Panc1 (cell line): Measurements from ENCODE around the gene TENT4B. TPM values are rescaled to one million over a fixed set of nuclear protein-coding genes. Genes with fewer than 3 reads are reported as not detected.

Experiments
- ATAC-seq: fragments of 200-7000 bp; cut with Tn5 transposase; 2 replicates; pipeline ENCODE4 v1.9.1; 2020; ENCODE audit warnings: mild to moderate bottlenecking, moderate library complexity
- BruUV-seq: library from RNA; stranded (reverse); fragments of 400-500 nt; replicated peaks from 2 replicates; lab custom pipeline; 2021; lab: Mats Ljungman, UMichigan
- CTCF ChIA-PET: fragments of 300-600 bp; sonication (Branson Sonifier 250); formaldehyde crosslinking; loops from one replicate; lab custom pipeline; 2022; ENCODE audit warnings: antibody characterized with exemption; lab: Charles Lee
- POLR2A ChIA-PET: fragments of 300-600 bp; sonication (Branson Sonifier 250); formaldehyde crosslinking; loops from one replicate; lab custom pipeline; 2022; ENCODE audit warnings: antibody characterized with exemption; lab: Charles Lee
- DNase-seq: peaks from one replicate; pipeline ENCODE4 v3.0.0-alpha.2; 2010; ENCODE audit warnings: low read depth, low spot score
- H3K27ac ChIP-seq: 2 replicates; pipeline ENCODE4 v1.5.1; 2011; ENCODE audit warnings: mild to moderate bottlenecking, low read length, inconsistent platforms
- H3K27me3 ChIP-seq: fragments of 200-500 bp; sonication (Bioruptor generic); 2 replicates; pipeline ENCODE4 v1.6.0; 2014; ENCODE audit warnings: low read length, inconsistent platforms; ENCODE audit not compliant: control insufficient read depth, insufficient read depth
- H3K36me3 ChIP-seq: fragments of 200-500 bp; sonication (Bioruptor generic); 2 replicates; pipeline ENCODE4 v1.5.1; 2014; ENCODE audit warnings: inconsistent platforms, mild to moderate bottlenecking, low read length, moderate library complexity; ENCODE audit not compliant: control insufficient read depth, insufficient read depth
- H3K4me1 ChIP-seq: 2 replicates; pipeline ENCODE4 v1.5.1; 2011; ENCODE audit warnings: inconsistent platforms, mild to moderate bottlenecking, low read length, moderate library complexity; ENCODE audit not compliant: control insufficient read depth, insufficient read depth
- H3K4me3 ChIP-seq, 2 experiments: 2 replicates each; pipeline ENCODE4 v1.5.1; 2011 to 2012; ENCODE audit warnings: low read depth in 2 of 2, low read length in 2 of 2, mild to moderate bottlenecking in 2 of 2, inconsistent platforms in 1 of 2, moderate library complexity in 1 of 2
- H3K9me3 ChIP-seq: fragments of 200-500 bp; sonication (Bioruptor generic); 2 replicates; pipeline ENCODE4 v1.5.1; 2014; ENCODE audit warnings: low read depth, mild to moderate bottlenecking, inconsistent platforms, low read length, moderate library complexity; ENCODE audit not compliant: control insufficient read depth, insufficient read depth
- POLR2AphosphoS5 ChIP-seq: IDR thresholded peaks from 2 replicates; pipeline ENCODE4 v1.6.1; 2012; ENCODE audit warnings: mild to moderate bottlenecking, low read depth, low read length, moderate library complexity
- SIN3A ChIP-seq: IDR thresholded peaks from 2 replicates; pipeline ENCODE4 v1.6.1; 2012; ENCODE audit warnings: low read depth, mild to moderate bottlenecking, low read length, moderate library complexity, borderline replicate concordance; ENCODE audit not compliant: insufficient read depth
- TCF7L2 ChIP-seq: IDR thresholded peaks from 2 replicates; pipeline ENCODE4 v1.6.1; 2011; ENCODE audit warnings: mild to moderate bottlenecking, low read depth, low read length, inconsistent platforms
- in situ Hi-C: cut with HindIII; loops from 2 replicates; pipeline ENCODE4 v1.10.0; 2016; ENCODE audit warnings: low sequenced_read_pairs, low pct_unique_long_range_greater_than_20kb
- intact Hi-C: fragments of 100-400 bp; cut with micrococcal nuclease; formaldehyde crosslinking; loops from one replicate; pipeline ENCODE4 v1.10.0; 2022; ENCODE audit not compliant: unreplicated experiment
- total RNA-seq: library from RNA; stranded (reverse); gene quantifications from one replicate; pipeline ENCODE4 v1.2.1, GENCODE V29; 2021; ENCODE audit not compliant: unreplicated experiment
- TF ChIP-seq, protein P1 (sequence below): fragments of 450-650 bp; IDR thresholded peaks from 2 replicates; pipeline ENCODE4 v1.5.1; 2017; ENCODE audit warnings: mild to moderate bottlenecking
- TF ChIP-seq, protein P2 (sequence below), 2 experiments: IDR thresholded peaks; 2 replicates each; pipeline ENCODE4 v1.6.1; 2011 to 2012; ENCODE audit warnings: low read depth in 2 of 2, control low read depth in 1 of 2, low read length in 1 of 2, mild to moderate bottlenecking in 1 of 2, moderate library complexity in 1 of 2; ENCODE audit not compliant: insufficient read depth in 1 of 2

The TENT4B gene
- total RNA-seq, 1 experiment from 2014 or later = 9.7 TPM

DNA sequence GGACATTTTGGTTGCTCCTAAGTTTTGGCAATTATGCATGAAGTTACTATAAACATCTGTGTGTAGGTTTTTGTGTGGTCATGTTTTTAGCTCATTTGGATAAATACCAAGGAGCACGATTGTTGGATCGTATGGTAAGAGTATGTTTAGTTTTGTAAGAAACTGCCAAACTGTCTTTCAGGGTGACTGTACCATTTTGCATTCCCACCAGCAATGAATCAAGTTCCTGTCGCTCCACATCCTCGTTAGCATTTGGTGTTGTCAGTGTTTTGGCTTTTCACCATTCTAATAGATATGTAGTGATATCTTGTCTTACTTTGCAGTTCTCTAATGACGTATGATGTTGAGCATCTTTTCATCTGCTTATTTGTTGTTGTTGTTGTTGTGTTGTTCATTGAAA is 20.2 kb downstream of the TENT4B start:
- CTCF ChIA-PET = no interaction called here

DNA sequence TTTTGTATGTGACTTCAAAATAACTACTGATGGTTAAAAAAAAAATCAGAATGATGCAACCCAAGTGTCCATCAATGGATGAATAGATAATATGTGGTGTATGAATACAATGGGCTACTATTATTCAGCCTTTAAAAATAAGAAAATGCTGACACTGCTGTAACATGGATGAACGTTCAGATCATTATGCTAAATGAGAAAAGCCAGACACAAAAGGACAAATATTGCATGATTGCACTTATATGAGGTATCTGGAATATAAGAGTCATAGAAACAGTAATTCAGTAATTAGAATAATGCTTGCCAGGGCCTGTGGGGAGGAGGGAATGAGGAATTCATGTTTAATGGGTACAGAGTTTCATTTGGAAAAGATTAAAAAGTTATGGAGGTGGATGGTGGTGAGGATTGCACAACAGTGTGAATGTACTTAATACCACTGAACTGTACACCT is 25.4 kb downstream of the TENT4B start:
- intact Hi-C loops = no loop called here
- POLR2A ChIA-PET = no interaction called here
- Histone ChIP-seq H3K4me3 (no peak overlapping the region), H3K27me3 (no peaks in the 10 kb centered on the region), H3K27ac (no peak overlapping the region), H3K4me1 (peaks cover 3% of the 10 kb centered on the region; the same call in 1 of the 2 replicates), H3K36me3 (no peaks in the 10 kb centered on the region), H3K9me3 (no peaks in the 10 kb centered on the region)
- CTCF ChIA-PET = no interaction called here
- ATAC-seq (no peak), DNase-seq (no peak)
- TF ChIP-seq SIN3A (no peak), TCF7L2 (no peak), POLR2AphosphoS5 (no peak)
- TF ChIP-seq, protein P1, sequence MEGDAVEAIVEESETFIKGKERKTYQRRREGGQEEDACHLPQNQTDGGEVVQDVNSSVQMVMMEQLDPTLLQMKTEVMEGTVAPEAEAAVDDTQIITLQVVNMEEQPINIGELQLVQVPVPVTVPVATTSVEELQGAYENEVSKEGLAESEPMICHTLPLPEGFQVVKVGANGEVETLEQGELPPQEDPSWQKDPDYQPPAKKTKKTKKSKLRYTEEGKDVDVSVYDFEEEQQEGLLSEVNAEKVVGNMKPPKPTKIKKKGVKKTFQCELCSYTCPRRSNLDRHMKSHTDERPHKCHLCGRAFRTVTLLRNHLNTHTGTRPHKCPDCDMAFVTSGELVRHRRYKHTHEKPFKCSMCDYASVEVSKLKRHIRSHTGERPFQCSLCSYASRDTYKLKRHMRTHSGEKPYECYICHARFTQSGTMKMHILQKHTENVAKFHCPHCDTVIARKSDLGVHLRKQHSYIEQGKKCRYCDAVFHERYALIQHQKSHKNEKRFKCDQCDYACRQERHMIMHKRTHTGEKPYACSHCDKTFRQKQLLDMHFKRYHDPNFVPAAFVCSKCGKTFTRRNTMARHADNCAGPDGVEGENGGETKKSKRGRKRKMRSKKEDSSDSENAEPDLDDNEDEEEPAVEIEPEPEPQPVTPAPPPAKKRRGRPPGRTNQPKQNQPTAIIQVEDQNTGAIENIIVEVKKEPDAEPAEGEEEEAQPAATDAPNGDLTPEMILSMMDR = no peak
- TF ChIP-seq, protein P2, sequence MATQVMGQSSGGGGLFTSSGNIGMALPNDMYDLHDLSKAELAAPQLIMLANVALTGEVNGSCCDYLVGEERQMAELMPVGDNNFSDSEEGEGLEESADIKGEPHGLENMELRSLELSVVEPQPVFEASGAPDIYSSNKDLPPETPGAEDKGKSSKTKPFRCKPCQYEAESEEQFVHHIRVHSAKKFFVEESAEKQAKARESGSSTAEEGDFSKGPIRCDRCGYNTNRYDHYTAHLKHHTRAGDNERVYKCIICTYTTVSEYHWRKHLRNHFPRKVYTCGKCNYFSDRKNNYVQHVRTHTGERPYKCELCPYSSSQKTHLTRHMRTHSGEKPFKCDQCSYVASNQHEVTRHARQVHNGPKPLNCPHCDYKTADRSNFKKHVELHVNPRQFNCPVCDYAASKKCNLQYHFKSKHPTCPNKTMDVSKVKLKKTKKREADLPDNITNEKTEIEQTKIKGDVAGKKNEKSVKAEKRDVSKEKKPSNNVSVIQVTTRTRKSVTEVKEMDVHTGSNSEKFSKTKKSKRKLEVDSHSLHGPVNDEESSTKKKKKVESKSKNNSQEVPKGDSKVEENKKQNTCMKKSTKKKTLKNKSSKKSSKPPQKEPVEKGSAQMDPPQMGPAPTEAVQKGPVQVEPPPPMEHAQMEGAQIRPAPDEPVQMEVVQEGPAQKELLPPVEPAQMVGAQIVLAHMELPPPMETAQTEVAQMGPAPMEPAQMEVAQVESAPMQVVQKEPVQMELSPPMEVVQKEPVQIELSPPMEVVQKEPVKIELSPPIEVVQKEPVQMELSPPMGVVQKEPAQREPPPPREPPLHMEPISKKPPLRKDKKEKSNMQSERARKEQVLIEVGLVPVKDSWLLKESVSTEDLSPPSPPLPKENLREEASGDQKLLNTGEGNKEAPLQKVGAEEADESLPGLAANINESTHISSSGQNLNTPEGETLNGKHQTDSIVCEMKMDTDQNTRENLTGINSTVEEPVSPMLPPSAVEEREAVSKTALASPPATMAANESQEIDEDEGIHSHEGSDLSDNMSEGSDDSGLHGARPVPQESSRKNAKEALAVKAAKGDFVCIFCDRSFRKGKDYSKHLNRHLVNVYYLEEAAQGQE (IDR thresholded peaks at IDR 0.05; ENCODE audit: insufficient read depth in 1 of 2, low read depth in 2 of 2, low read length in 1 of 2) = no peak
- in situ Hi-C loops = no loop called here
- no TSS peak for BruUV-seq

More for the DNA sequence above, 20.2 kb downstream of the TENT4B start:
- H3K27me3 ChIP-seq = no peaks in the 10 kb centered on the region
- TF ChIP-seq SIN3A (no peak), POLR2AphosphoS5 (no peak), TCF7L2 (no peak)
- TF ChIP-seq, protein P2 (IDR thresholded peaks at IDR 0.05; ENCODE audit: insufficient read depth in 1 of 2, low read depth in 2 of 2, low read length in 1 of 2) = no peak
- TF ChIP-seq, protein P1 = no peak
- DNase-seq = no peak
- peaks cover 3% of the 10 kb centered on the region; the same call in 1 of the 2 replicates for H3K4me1 ChIP-seq
- no peak overlapping the region for H3K4me3 ChIP-seq
- no peak for ATAC-seq
- no TSS peak for BruUV-seq
- intact Hi-C loops (no loop called here), in situ Hi-C loops (no loop called here)
- no peaks in the 10 kb centered on the region for H3K36me3 ChIP-seq
- H3K27ac ChIP-seq = no peak overlapping the region
- no peaks in the 10 kb centered on the region for H3K9me3 ChIP-seq
- POLR2A ChIA-PET = no interaction called here
